H9 (cell line): ENCODE results near the gene SIPA1L3. TPM values are rescaled to one million over a fixed set of nuclear protein-coding genes. Genes with fewer than 3 reads are reported as not detected.

ENCODE experiments used
- DNase-seq: peaks from one replicate; pipeline ENCODE4 v3.0.0-alpha.2; 2017
- H2AFZ ChIP-seq: one replicate; pipeline ENCODE4 v1.6.1; 2013; ENCODE audit warnings: mild to moderate bottlenecking, low read length, control low read depth, moderate library complexity
- H2AK5ac ChIP-seq: 2 replicates; pipeline ENCODE4 v1.6.1; 2013; ENCODE audit warnings: low read length, control low read depth, mixed read lengths; ENCODE audit not compliant: insufficient read length
- H2BK120ac ChIP-seq: one replicate; pipeline ENCODE4 v1.6.1; 2013; ENCODE audit warnings: low read depth, mild to moderate bottlenecking, low read length, control low read depth, inconsistent platforms; ENCODE audit not compliant: poor library complexity, severe bottlenecking
- H2BK12ac ChIP-seq: 2 replicates; pipeline ENCODE4 v1.6.1; 2013; ENCODE audit warnings: low read length, control low read depth, mixed read lengths, low read depth; ENCODE audit not compliant: insufficient read length
- H2BK15ac ChIP-seq: 2 replicates; pipeline ENCODE4 v1.6.1; 2013; ENCODE audit warnings: low read depth, low read length, control low read depth
- H2BK20ac ChIP-seq: one replicate; pipeline ENCODE4 v1.6.1; 2013; ENCODE audit warnings: low read depth, mild to moderate bottlenecking, low read length, control low read depth, inconsistent platforms; ENCODE audit not compliant: poor library complexity, severe bottlenecking
- H2BK5ac ChIP-seq: 2 replicates; pipeline ENCODE4 v1.6.1; 2013; ENCODE audit warnings: low read length, control low read depth, mixed read lengths; ENCODE audit not compliant: insufficient read length
- H3K14ac ChIP-seq: 2 replicates; pipeline ENCODE4 v1.6.1; 2013; ENCODE audit warnings: low read length, control low read depth; ENCODE audit not compliant: insufficient read depth
- H3K18ac ChIP-seq: 2 replicates; pipeline ENCODE4 v1.6.1; 2013; ENCODE audit warnings: low read depth, mild to moderate bottlenecking, mixed read lengths, low read length, control low read depth; ENCODE audit not compliant: insufficient read length
- H3K23ac ChIP-seq: 2 replicates; pipeline ENCODE4 v1.6.1; 2013; ENCODE audit warnings: low read length, control low read depth, mixed read lengths, low read depth; ENCODE audit not compliant: insufficient read length
- H3K23me2 ChIP-seq: 2 replicates; pipeline ENCODE4 v1.6.1; 2013; ENCODE audit warnings: low read depth, mild to moderate bottlenecking, mixed read lengths, low read length, control low read depth; ENCODE audit not compliant: insufficient read length, poor library complexity, severe bottlenecking
- H3K27ac ChIP-seq: 2 replicates; pipeline ENCODE4 v1.5.1; 2013; ENCODE audit warnings: low read length, control low read depth, mixed read lengths, low read depth; ENCODE audit not compliant: insufficient read length
- H3K27me3 ChIP-seq: 2 replicates; pipeline ENCODE4 v1.6.1; 2013; ENCODE audit warnings: low read length, control low read depth, inconsistent platforms; ENCODE audit not compliant: insufficient read depth
- H3K4ac ChIP-seq: 2 replicates; pipeline ENCODE4 v1.6.1; 2013; ENCODE audit warnings: low read depth, mild to moderate bottlenecking, control low read depth, inconsistent platforms, low read length, moderate library complexity
- H3K4me1 ChIP-seq: 2 replicates; pipeline ENCODE4 v1.6.1; 2013; ENCODE audit warnings: low read length, control low read depth, inconsistent platforms; ENCODE audit not compliant: insufficient read depth
- H3K4me2 ChIP-seq: 2 replicates; pipeline ENCODE4 v1.6.1; 2013; ENCODE audit warnings: low read length, control low read depth, mixed read lengths; ENCODE audit not compliant: insufficient read length, insufficient read depth
- H3K56ac ChIP-seq: 2 replicates; pipeline ENCODE4 v1.6.1; 2013; ENCODE audit warnings: low read depth, mild to moderate bottlenecking, mixed read lengths, low read length, control low read depth; ENCODE audit not compliant: insufficient read length
- H3K79me1 ChIP-seq: 2 replicates; pipeline ENCODE4 v1.6.1; 2013; ENCODE audit warnings: low read depth, mild to moderate bottlenecking, moderate library complexity, low read length, control low read depth, inconsistent platforms; ENCODE audit not compliant: insufficient read depth, poor library complexity, severe bottlenecking
- H3K79me2 ChIP-seq: 2 replicates; pipeline ENCODE4 v1.6.1; 2013; ENCODE audit warnings: low read length, control low read depth, inconsistent platforms; ENCODE audit not compliant: insufficient read depth
- H3K9ac ChIP-seq: 2 replicates; pipeline ENCODE4 v1.6.1; 2013; ENCODE audit warnings: low read length, control low read depth, mixed read lengths; ENCODE audit not compliant: insufficient read length; ENCODE audit errors: extremely low read depth
- H3K9me3 ChIP-seq: one replicate; pipeline ENCODE4 v1.6.1; 2013; ENCODE audit warnings: low read depth, low read length, inconsistent platforms; ENCODE audit not compliant: control insufficient read depth
- H3T11ph ChIP-seq: one replicate; pipeline ENCODE4 v1.6.1; 2013; ENCODE audit warnings: mild to moderate bottlenecking, low read length, control low read depth, inconsistent platforms
- H4K20me1 ChIP-seq: one replicate; pipeline ENCODE4 v1.6.1; 2013; ENCODE audit not compliant: control insufficient read depth, insufficient read length, insufficient read depth
- H4K5ac ChIP-seq: 2 replicates; pipeline ENCODE4 v1.6.1; 2013; ENCODE audit warnings: low read depth, mild to moderate bottlenecking, mixed read lengths, low read length, control low read depth; ENCODE audit not compliant: insufficient read length
- H4K8ac ChIP-seq: replicated peaks from 2 replicates; pipeline ENCODE4 v1.6.1; 2013; ENCODE audit warnings: low read length, control low read depth, mixed read lengths, low read depth; ENCODE audit not compliant: insufficient read length
- H4K91ac ChIP-seq: 2 replicates; pipeline ENCODE4 v1.6.1; 2013; ENCODE audit warnings: low read depth, mild to moderate bottlenecking, moderate library complexity, mixed read lengths, low read length, control low read depth; ENCODE audit not compliant: insufficient read length
- H3K27ac Mint-ChIP-seq, 3 experiments: 2 replicates in 2 of 3; 3 replicates in 1 of 3; pipeline ENCODE4 v1.8.0; 2020 to 2021; ENCODE audit warnings: mixed read lengths in 3 of 3, mild to moderate bottlenecking in 1 of 3, moderate library complexity in 1 of 3
- H3K27me3 Mint-ChIP-seq: 2 replicates; pipeline ENCODE4 v1.8.0; 2021; ENCODE audit warnings: low read depth, mild to moderate bottlenecking, moderate library complexity, mixed read lengths
- H3K36me3 Mint-ChIP-seq, 3 experiments: 2 replicates in 2 of 3; 3 replicates in 1 of 3; pipeline ENCODE4 v1.8.0; 2020 to 2021; ENCODE audit warnings: low read depth in 3 of 3, mixed read lengths in 3 of 3; ENCODE audit not compliant: insufficient read depth in 1 of 3
- H3K4me1 Mint-ChIP-seq, 2 experiments: 2 replicates each; pipeline ENCODE4 v1.8.0; 2020; ENCODE audit warnings: mixed read lengths in 2 of 2
- H3K4me3 Mint-ChIP-seq, 2 experiments: 2 replicates in 1 of 2; 3 replicates in 1 of 2; pipeline ENCODE4 v1.8.0; 2020 to 2021; ENCODE audit warnings: mild to moderate bottlenecking in 2 of 2, mixed read lengths in 2 of 2, moderate library complexity in 1 of 2
- H3K9me3 Mint-ChIP-seq, 2 experiments: 2 replicates in 1 of 2; 3 replicates in 1 of 2; pipeline ENCODE4 v1.8.0; 2020; ENCODE audit warnings: mild to moderate bottlenecking in 2 of 2, mixed read lengths in 2 of 2, moderate library complexity in 1 of 2
- WGBS: extraction: QIAGEN DNeasy Blood & Tissue Kit; methylation state at CpG from one replicate; pipeline ENCODE4 v1.1.7; 2013; ENCODE audit warnings: missing lambda C conversion rate, low lambda C conversion rate, mixed read lengths; ENCODE audit not compliant: insufficient read length; ENCODE audit errors: extremely low coverage; 5-methylcytosine and 5-hydroxymethylcytosine counted together
- total RNA-seq: library from RNA; stranded (reverse); gene quantifications from 2 replicates; pipeline ENCODE4 v1.2.1, GENCODE V29; 2021
- TF ChIP-seq, protein P1 (sequence below): fragments of 200-600 bp; sonication (generic); conservative IDR thresholded peaks from 3 replicates; pipeline ENCODE4 v1.8.0; 2021; ENCODE audit warnings: antibody characterized with exemption, mild to moderate bottlenecking

Gene SIPA1L3
- total RNA-seq, 1 experiment from 2014 or later: 40.1 TPM

DNA sequence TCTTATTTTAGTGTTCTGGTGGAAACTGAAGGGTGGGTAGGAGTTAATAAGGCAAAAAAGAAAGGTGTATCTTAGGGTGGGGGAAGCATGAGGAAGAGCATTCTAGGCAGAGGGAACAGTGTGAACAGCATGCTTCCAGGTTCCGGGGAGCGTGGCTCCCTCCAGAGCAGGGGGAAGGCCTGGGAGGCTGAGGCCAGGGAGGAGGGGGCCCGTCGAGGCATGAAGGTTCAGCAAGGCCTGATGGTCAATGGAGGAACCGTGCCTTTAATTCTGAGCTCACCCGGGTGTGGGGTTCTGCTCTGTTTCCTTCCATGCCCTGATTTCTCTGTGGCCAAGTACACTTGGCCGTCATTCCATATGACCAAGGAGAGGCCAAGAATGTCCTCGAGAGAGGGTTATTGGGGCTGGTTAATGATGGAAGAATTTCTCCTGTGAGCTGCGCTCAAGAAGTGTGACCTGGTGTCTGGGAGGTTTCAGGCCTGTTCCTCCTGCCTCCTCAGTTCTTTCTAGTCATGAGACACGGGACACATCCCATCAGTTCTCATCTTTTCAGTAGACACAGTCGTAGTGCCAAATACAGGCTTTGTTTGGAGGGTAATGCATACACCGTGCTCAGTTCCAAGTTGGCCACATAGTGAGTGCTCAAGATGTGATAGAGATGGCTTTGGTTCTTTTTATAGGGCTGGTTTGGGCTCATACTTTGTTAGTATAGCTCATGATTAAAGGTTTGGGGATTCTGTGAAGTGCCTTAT lies 73.6 kb downstream of the SIPA1L3 start:
- no peak overlapping the region for H2BK5ac ChIP-seq
- H3K27ac ChIP-seq: no peak overlapping the region
- H3K4ac ChIP-seq: no peak overlapping the region
- H2BK120ac ChIP-seq: no peak overlapping the region
- no peaks in the 10 kb centered on the region; the same call in 1 of the 2 replicates for H3K79me2 ChIP-seq
- H4K91ac ChIP-seq: no peak overlapping the region
- no peak overlapping the region for H3K9ac ChIP-seq
- TF ChIP-seq, protein P1, sequence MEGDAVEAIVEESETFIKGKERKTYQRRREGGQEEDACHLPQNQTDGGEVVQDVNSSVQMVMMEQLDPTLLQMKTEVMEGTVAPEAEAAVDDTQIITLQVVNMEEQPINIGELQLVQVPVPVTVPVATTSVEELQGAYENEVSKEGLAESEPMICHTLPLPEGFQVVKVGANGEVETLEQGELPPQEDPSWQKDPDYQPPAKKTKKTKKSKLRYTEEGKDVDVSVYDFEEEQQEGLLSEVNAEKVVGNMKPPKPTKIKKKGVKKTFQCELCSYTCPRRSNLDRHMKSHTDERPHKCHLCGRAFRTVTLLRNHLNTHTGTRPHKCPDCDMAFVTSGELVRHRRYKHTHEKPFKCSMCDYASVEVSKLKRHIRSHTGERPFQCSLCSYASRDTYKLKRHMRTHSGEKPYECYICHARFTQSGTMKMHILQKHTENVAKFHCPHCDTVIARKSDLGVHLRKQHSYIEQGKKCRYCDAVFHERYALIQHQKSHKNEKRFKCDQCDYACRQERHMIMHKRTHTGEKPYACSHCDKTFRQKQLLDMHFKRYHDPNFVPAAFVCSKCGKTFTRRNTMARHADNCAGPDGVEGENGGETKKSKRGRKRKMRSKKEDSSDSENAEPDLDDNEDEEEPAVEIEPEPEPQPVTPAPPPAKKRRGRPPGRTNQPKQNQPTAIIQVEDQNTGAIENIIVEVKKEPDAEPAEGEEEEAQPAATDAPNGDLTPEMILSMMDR: no peak
- no peak overlapping the region for H3K14ac ChIP-seq
- no peak overlapping the region for H2AK5ac ChIP-seq
- H3K23me2 ChIP-seq: no peaks in the 10 kb centered on the region
- no peak overlapping the region for H3K56ac ChIP-seq
- Mint-ChIP-seq H3K36me3 (peaks cover 0 to 5% (median 4%) of the 10 kb centered on the region in 3 experiments; a peak in 4 of 7 replicates), H3K4me1 (peaks cover 30 to 33% of the 10 kb centered on the region in 2 experiments), H3K27ac (peak overlapping the region in 2 of 3 experiments; percentile 16 to 55; a peak in 4 of 7 replicates), H3K4me3 (no peak overlapping the region), H3K27me3 (no peaks in the 10 kb centered on the region), H3K9me3 (no peaks in the 10 kb centered on the region)
- no peaks in the 10 kb centered on the region for H3K9me3 ChIP-seq
- H4K8ac ChIP-seq: no peak overlapping the region
- H2BK12ac ChIP-seq: no peak overlapping the region
- H3K4me2 ChIP-seq: no peak overlapping the region
- H3K4me1 ChIP-seq: no peaks in the 10 kb centered on the region
- H2BK20ac ChIP-seq: no peak overlapping the region
- H3T11ph ChIP-seq: no peak overlapping the region
- no peak overlapping the region for H2AFZ ChIP-seq
- no peak overlapping the region for H3K18ac ChIP-seq
- WGBS: no CpG with 5 or more reads among the region's 12 CpGs
- no peak overlapping the region for H3K23ac ChIP-seq
- H3K79me1 ChIP-seq: peaks cover 4% of the 10 kb centered on the region
- H4K5ac ChIP-seq: no peak overlapping the region
- no peaks in the 10 kb centered on the region for H3K27me3 ChIP-seq
- no peak for DNase-seq
- no peaks in the 10 kb centered on the region for H4K20me1 ChIP-seq
- H2BK15ac ChIP-seq: no peak overlapping the region
